SK-N-SH (cell line): ENCODE data around the gene CUL3.

Experiments
- EP300 ChIP-seq, 2 experiments: IDR thresholded peaks; 2 replicates each; pipeline versions ENCODE4 v1.4.0 to v1.6.1; 2012; ENCODE audit warnings: borderline replicate concordance in 1 of 2, low read depth in 1 of 2, low read length in 1 of 2
- EZH2phosphoT487 ChIP-seq: fragments of 200-600 bp; sonication (generic); IDR thresholded peaks from 2 replicates; pipeline ENCODE4 v1.6.1; 2017; ENCODE audit warnings: low read depth, mixed run types, mild to moderate bottlenecking, antibody characterized with exemption, moderate library complexity, borderline replicate concordance
- FOSL2 ChIP-seq: IDR thresholded peaks from 2 replicates; pipeline ENCODE4 v1.4.0; 2012; ENCODE audit warnings: low read depth, mild to moderate bottlenecking, moderate library complexity, borderline replicate concordance
- JUND ChIP-seq: IDR thresholded peaks from 2 replicates; pipeline ENCODE4 v1.4.0; 2012
- NFIC ChIP-seq: IDR thresholded peaks from 2 replicates; pipeline ENCODE4 v1.4.0; 2012; ENCODE audit warnings: borderline replicate concordance
- POLR2AphosphoS5 ChIP-seq: IDR thresholded peaks from 2 replicates; pipeline ENCODE4 v1.6.1; 2012; ENCODE audit warnings: low read depth, low read length
- RCOR1 ChIP-seq: fragments of 150-350 bp; IDR thresholded peaks from 2 replicates; pipeline ENCODE4 v1.6.1; 2017; ENCODE audit warnings: antibody characterized with exemption, low read length
- RFX5 ChIP-seq: IDR thresholded peaks from 2 replicates; pipeline ENCODE4 v1.6.1; 2012; ENCODE audit warnings: mild to moderate bottlenecking, improper control_type of control experiment, low read length
- SIN3A ChIP-seq: IDR thresholded peaks from 2 replicates; pipeline ENCODE4 v1.6.1; 2012; ENCODE audit warnings: low read depth, mild to moderate bottlenecking, low read length, moderate library complexity, borderline replicate concordance
- TAF1 ChIP-seq: IDR thresholded peaks from 2 replicates; pipeline ENCODE4 v1.6.1; 2012; ENCODE audit warnings: low read depth, mild to moderate bottlenecking, low read length, moderate library complexity, borderline replicate concordance
- TF ChIP-seq, protein P1 (sequence below): fragments of 200-600 bp; sonication (generic); IDR thresholded peaks from 2 replicates; pipeline ENCODE4 v1.6.1; 2017; ENCODE audit warnings: antibody characterized with exemption, mild to moderate bottlenecking, moderate library complexity
- TF ChIP-seq, protein P2 (sequence below): IDR thresholded peaks from 2 replicates; pipeline ENCODE4 v1.4.0; 2012; ENCODE audit warnings: low read depth, borderline replicate concordance
- TF ChIP-seq, protein P3 (sequence below): IDR thresholded peaks from 2 replicates; pipeline ENCODE4 v1.6.1; 2012; ENCODE audit warnings: mild to moderate bottlenecking, low read depth, low read length, moderate library complexity
- TF ChIP-seq, protein P4 (sequence below): fragments of 150-350 bp; IDR thresholded peaks from 2 replicates; pipeline ENCODE4 v1.6.1; 2017; ENCODE audit warnings: antibody characterized with exemption, low read length, low read depth, borderline replicate concordance

DNA sequence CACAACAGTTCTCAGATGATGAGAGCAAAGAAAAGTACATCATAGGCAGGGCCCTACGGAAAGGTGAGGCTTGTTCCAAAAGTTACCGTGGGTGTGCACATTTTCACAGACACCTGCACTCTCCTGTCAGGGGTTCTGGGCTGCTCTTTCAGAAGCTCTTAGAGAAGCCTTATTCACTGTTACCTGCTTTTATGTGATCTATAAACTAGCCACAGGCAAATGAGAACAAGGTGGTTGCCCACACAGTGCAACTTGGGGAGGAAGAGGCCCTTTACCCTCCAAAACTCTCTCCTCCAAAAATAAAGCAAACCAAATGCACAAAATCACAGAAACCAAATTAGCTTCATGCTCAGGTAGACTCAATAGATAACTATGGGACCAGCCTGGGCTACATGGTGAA is 11.1 kb upstream of the CUL3 start:
- no peak for TF ChIP-seq JUND
- TF ChIP-seq, protein P1, sequence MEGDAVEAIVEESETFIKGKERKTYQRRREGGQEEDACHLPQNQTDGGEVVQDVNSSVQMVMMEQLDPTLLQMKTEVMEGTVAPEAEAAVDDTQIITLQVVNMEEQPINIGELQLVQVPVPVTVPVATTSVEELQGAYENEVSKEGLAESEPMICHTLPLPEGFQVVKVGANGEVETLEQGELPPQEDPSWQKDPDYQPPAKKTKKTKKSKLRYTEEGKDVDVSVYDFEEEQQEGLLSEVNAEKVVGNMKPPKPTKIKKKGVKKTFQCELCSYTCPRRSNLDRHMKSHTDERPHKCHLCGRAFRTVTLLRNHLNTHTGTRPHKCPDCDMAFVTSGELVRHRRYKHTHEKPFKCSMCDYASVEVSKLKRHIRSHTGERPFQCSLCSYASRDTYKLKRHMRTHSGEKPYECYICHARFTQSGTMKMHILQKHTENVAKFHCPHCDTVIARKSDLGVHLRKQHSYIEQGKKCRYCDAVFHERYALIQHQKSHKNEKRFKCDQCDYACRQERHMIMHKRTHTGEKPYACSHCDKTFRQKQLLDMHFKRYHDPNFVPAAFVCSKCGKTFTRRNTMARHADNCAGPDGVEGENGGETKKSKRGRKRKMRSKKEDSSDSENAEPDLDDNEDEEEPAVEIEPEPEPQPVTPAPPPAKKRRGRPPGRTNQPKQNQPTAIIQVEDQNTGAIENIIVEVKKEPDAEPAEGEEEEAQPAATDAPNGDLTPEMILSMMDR: no peak
- TF ChIP-seq POLR2AphosphoS5: no peak
- no peak for TF ChIP-seq EP300 (IDR thresholded peaks at IDR 0.05; ENCODE audit: borderline replicate concordance in 1 of 2, low read depth in 1 of 2, low read length in 1 of 2)
- no peak for TF ChIP-seq TAF1
- no peak for TF ChIP-seq RFX5
- TF ChIP-seq FOSL2: no peak
- TF ChIP-seq, protein P2, sequence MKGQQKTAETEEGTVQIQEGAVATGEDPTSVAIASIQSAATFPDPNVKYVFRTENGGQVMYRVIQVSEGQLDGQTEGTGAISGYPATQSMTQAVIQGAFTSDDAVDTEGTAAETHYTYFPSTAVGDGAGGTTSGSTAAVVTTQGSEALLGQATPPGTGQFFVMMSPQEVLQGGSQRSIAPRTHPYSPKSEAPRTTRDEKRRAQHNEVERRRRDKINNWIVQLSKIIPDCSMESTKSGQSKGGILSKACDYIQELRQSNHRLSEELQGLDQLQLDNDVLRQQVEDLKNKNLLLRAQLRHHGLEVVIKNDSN: no peak
- no peak for TF ChIP-seq SIN3A
- no peak for TF ChIP-seq NFIC
- TF ChIP-seq, protein P3, sequence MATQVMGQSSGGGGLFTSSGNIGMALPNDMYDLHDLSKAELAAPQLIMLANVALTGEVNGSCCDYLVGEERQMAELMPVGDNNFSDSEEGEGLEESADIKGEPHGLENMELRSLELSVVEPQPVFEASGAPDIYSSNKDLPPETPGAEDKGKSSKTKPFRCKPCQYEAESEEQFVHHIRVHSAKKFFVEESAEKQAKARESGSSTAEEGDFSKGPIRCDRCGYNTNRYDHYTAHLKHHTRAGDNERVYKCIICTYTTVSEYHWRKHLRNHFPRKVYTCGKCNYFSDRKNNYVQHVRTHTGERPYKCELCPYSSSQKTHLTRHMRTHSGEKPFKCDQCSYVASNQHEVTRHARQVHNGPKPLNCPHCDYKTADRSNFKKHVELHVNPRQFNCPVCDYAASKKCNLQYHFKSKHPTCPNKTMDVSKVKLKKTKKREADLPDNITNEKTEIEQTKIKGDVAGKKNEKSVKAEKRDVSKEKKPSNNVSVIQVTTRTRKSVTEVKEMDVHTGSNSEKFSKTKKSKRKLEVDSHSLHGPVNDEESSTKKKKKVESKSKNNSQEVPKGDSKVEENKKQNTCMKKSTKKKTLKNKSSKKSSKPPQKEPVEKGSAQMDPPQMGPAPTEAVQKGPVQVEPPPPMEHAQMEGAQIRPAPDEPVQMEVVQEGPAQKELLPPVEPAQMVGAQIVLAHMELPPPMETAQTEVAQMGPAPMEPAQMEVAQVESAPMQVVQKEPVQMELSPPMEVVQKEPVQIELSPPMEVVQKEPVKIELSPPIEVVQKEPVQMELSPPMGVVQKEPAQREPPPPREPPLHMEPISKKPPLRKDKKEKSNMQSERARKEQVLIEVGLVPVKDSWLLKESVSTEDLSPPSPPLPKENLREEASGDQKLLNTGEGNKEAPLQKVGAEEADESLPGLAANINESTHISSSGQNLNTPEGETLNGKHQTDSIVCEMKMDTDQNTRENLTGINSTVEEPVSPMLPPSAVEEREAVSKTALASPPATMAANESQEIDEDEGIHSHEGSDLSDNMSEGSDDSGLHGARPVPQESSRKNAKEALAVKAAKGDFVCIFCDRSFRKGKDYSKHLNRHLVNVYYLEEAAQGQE: no peak
- no peak for TF ChIP-seq EZH2phosphoT487
- no peak for TF ChIP-seq RCOR1
- TF ChIP-seq, protein P4, sequence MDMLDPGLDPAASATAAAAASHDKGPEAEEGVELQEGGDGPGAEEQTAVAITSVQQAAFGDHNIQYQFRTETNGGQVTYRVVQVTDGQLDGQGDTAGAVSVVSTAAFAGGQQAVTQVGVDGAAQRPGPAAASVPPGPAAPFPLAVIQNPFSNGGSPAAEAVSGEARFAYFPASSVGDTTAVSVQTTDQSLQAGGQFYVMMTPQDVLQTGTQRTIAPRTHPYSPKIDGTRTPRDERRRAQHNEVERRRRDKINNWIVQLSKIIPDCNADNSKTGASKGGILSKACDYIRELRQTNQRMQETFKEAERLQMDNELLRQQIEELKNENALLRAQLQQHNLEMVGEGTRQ: no peak
